GM21619 (cell line): ENCODE measurements around the gene CDKAL1.
"Not testable (repeated sequence)": the region's sequence is repeated elsewhere in the genome, so short reads cannot be mapped to it uniquely, and the experiment has no call there.

Source experiments
- ATAC-seq: cut with Tn5 transposase; IDR thresholded peaks from one replicate; pipeline ENCODE4 v1.9.1; 2021; ENCODE audit not compliant: unreplicated experiment

CDKAL1 gene

DNA sequence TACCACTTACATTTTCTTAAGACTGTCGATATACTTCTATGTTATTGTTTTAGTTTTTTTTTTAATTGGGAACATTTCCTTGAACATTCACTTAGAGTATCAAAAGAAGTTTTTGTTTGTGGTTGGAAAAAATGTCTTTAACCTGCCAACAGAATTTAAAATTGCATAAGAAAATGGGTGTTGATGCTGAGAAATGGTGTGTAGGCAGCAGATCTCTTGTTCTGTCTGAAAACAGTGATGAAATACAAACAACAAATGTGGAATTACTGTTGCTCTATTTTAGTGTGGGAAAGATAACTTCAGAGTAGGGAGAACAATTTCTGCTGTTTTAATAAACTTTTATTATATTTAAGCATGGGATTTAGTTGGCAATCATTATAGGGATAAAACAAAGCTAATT, 293.5 kb downstream of the CDKAL1 start:
- ATAC-seq: no peak

DNA sequence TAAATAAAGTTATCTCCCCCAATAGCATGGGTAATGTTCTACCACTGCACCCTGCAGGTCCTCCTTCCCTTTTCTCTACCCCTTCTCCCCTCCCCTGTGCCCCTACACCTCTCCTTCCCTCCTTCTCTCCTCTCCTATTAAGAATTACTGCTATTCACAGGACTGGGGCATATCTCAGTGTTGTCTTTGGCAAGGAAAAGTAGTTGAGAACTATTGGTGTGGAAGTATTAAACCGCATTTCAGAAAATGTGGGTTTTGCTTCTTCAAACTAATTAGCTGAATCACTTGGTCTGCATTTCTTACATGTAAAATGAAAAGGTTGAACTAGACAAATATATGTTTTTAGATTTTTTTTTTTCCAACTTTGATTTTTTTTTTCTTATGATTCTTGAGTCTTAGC, 296.3 kb downstream of the CDKAL1 start:
- no peak for ATAC-seq

GRCh38 chr6:20831251-20831650, 297.0 kb downstream of the CDKAL1 start:
- not testable (repeated sequence) for ATAC-seq

GRCh38 chr6:20833881-20834515, 299.7 kb downstream of the CDKAL1 start:
- no peak for ATAC-seq

- no peak for ATAC-seq
Measured at GRCh38 chr6:20835315-20836010, 301.2 kb downstream of the CDKAL1 start.

GRCh38 chr6:20837189-20837588, 302.9 kb downstream of the CDKAL1 start:
- no peak for ATAC-seq

DNA sequence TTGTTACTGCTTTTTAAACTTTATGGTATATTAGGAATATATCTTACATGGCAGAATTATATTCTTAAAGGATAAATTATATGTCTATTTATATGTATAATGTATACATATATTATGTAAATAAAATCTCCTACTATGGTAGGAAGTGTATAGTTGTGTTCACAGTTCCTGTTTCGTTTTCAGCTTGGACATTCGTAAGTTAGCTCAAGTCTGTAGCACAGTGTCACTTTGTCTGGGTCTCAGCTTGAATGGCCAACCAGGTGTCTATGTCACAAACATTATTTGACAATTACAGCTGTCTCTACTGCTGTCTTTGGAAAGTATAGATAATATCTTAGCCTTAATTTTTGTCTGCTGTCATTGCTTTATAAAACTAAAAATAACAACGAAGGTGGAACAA, 303.9 kb downstream of the CDKAL1 start:
- ATAC-seq: no peak

GRCh38 chr6:20839630-20840029, 305.4 kb downstream of the CDKAL1 start:
- no peak for ATAC-seq

DNA sequence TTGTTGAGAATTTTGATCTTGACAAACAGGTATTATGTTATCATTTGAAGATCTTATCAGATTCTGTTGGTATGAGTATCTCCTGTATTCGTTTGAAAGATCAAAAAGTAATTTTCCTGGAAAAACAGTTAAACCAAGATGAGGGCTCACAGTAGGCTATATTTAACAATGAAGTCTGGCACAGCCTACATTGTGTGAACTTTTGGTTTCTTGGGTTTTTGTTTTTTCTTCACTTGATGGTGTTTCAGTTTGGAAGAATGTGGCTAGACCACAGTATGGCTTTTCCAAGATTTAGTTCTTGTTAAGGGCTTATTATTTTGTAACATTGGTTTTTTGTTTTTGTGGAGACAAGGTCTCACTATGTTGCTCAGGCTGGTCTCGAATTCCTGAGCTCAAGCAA, 306.4 kb downstream of the CDKAL1 start:
- ATAC-seq: no peak

GRCh38 chr6:20841806-20842205, 307.5 kb downstream of the CDKAL1 start:
- no peak for ATAC-seq

GRCh38 chr6:20845592-20845991, 311.3 kb downstream of the CDKAL1 start:
- no peak for ATAC-seq

GRCh38 chr6:20846602-20847028, 312.4 kb downstream of the CDKAL1 start:
- peak; percentile 69 for ATAC-seq

- no peak for ATAC-seq
Measured at GRCh38 chr6:20847904-20848303, 313.6 kb downstream of the CDKAL1 start.

GRCh38 chr6:20850686-20851416, 316.6 kb downstream of the CDKAL1 start:
- ATAC-seq: no peak

DNA sequence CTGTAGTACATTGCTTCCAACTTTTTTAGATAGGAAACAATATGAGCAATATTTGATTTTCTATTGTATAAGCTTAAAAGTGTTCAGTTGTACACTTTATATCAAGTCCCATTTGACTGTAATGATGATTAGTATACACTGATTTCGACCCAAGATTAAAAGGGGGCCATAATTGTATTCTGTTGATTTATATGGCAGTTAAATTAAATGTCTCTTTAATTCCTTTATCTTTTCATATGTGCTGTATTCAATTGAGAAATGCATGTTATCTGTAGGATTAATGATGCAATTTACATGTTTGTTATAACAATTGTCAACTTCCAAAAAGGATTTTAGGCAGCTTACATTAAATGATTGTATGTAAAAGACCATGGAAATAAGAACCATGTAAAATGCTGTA, 317.5 kb downstream of the CDKAL1 start:
- no peak for ATAC-seq

- no peak for ATAC-seq
Measured at GRCh38 chr6:20853828-20854227, 319.6 kb downstream of the CDKAL1 start.

GRCh38 chr6:20856681-20857288, 322.5 kb downstream of the CDKAL1 start:
- no peak for ATAC-seq

GRCh38 chr6:20861481-20861880, 327.2 kb downstream of the CDKAL1 start:
- ATAC-seq: no peak

GRCh38 chr6:20866036-20866435, 331.8 kb downstream of the CDKAL1 start:
- no peak for ATAC-seq

DNA sequence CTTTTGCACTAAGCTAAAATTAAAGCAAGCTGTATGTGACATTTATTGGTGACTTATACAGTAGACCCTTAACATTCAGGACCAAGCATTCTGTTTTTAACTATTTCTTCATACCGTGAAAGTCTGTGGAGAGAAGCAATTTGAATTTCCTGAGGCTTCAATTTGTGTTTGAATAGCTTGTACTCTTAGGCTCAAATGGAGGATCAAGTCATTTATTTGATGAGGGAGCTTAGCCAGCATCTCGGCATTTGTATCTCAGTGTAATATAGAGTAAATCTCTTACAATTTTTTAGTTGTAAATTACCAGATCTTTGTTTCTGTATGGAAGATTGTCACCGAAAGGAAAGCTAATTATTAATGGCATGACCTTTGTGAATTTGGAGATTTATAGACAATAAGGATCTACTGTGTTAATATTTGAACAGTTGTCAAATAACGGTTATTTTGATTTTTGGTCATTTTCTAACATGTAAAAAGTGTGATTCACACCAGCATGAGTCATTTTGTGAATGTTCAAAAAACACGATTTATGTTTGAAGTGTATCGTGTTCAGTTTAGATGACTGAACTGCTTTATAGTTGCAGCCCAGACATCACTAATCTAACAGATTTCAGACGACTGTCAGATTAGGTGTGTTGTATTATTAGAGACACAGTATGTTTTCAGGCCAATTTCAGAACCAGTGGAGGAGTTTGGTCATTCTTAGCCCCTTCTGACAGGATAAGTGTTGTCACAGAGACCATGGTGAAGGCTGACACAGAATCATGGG, 332.9 kb downstream of the CDKAL1 start:
- no peak for ATAC-seq
